KOPT-K1 (cell line): Measurements from ENCODE around the gene CDK14.

Source experiments
- H3K27ac ChIP-seq: fragments of 200-600 bp; sonication (generic); 2 replicates; pipeline ENCODE4 v1.5.1; 2016; ENCODE audit warnings: antibody characterized with exemption, mild to moderate bottlenecking, low read depth, low read length; ENCODE audit not compliant: poor library complexity, severe bottlenecking
- H3K36me3 ChIP-seq: fragments of 200-600 bp; sonication (generic); 2 replicates; pipeline ENCODE4 v1.5.1; 2017; ENCODE audit warnings: antibody characterized with exemption, mild to moderate bottlenecking, low read length, moderate library complexity; ENCODE audit not compliant: insufficient read depth
- H3K9me3 ChIP-seq: fragments of 200-600 bp; sonication (generic); 2 replicates; pipeline ENCODE4 v1.5.1; 2017; ENCODE audit warnings: antibody characterized with exemption, low read length, mild to moderate bottlenecking; ENCODE audit not compliant: insufficient read depth, poor library complexity, severe bottlenecking

CDK14 gene

GRCh38 chr7:90841759-90842429 lies 245.8 kb downstream of the CDK14 start:
- no peak overlapping the region for H3K27ac ChIP-seq
- no peaks in the 10 kb centered on the region for H3K9me3 ChIP-seq
- no peaks in the 10 kb centered on the region for H3K36me3 ChIP-seq

- no peak overlapping the region for H3K27ac ChIP-seq
- H3K36me3 ChIP-seq, result no peaks in the 10 kb centered on the region
- no peaks in the 10 kb centered on the region for H3K9me3 ChIP-seq
Measured at GRCh38 chr7:90842430-90842788, 246.3 kb downstream of the CDK14 start.

GRCh38 chr7:90843472-90843871 lies 247.4 kb downstream of the CDK14 start:
- no peaks in the 10 kb centered on the region for H3K36me3 ChIP-seq
- no peaks in the 10 kb centered on the region for H3K9me3 ChIP-seq
- H3K27ac ChIP-seq, result no peak overlapping the region

GRCh38 chr7:90844421-90844820 lies 248.3 kb downstream of the CDK14 start:
- no peaks in the 10 kb centered on the region for H3K36me3 ChIP-seq
- H3K27ac ChIP-seq, result no peak overlapping the region
- H3K9me3 ChIP-seq, result no peaks in the 10 kb centered on the region

GRCh38 chr7:90846192-90846591 lies 250.1 kb downstream of the CDK14 start:
- no peak overlapping the region for H3K27ac ChIP-seq
- no peaks in the 10 kb centered on the region for H3K9me3 ChIP-seq
- H3K36me3 ChIP-seq, result no peaks in the 10 kb centered on the region

- no peaks in the 10 kb centered on the region for H3K9me3 ChIP-seq
- no peak overlapping the region for H3K27ac ChIP-seq
- H3K36me3 ChIP-seq, result no peaks in the 10 kb centered on the region
Measured at GRCh38 chr7:90850066-90850465, 253.9 kb downstream of the CDK14 start.

- no peak overlapping the region for H3K27ac ChIP-seq
- no peaks in the 10 kb centered on the region for H3K36me3 ChIP-seq
- H3K9me3 ChIP-seq, result no peaks in the 10 kb centered on the region
Measured at GRCh38 chr7:90850471-90850870, 254.3 kb downstream of the CDK14 start.

GRCh38 chr7:90853205-90853604 lies 257.1 kb downstream of the CDK14 start:
- Histone ChIP-seq H3K9me3 (no peaks in the 10 kb centered on the region), H3K27ac (no peak overlapping the region), H3K36me3 (no peaks in the 10 kb centered on the region)

- no peaks in the 10 kb centered on the region for H3K9me3 ChIP-seq
- H3K27ac ChIP-seq, result no peak overlapping the region
Measured at GRCh38 chr7:90856351-90857070, 260.4 kb downstream of the CDK14 start.

GRCh38 chr7:90857603-90858002 lies 261.5 kb downstream of the CDK14 start:
- H3K36me3 ChIP-seq, result no peaks in the 10 kb centered on the region
- no peak overlapping the region for H3K27ac ChIP-seq
- no peaks in the 10 kb centered on the region for H3K9me3 ChIP-seq

More at GRCh38 chr7:90856351-90857070, 260.4 kb downstream of the CDK14 start:
- no peaks in the 10 kb centered on the region for H3K36me3 ChIP-seq

GRCh38 chr7:90858546-90858945 lies 262.4 kb downstream of the CDK14 start:
- Histone ChIP-seq H3K36me3 (no peaks in the 10 kb centered on the region), H3K9me3 (no peaks in the 10 kb centered on the region), H3K27ac (no peak overlapping the region)

GRCh38 chr7:90859521-90859920 lies 263.4 kb downstream of the CDK14 start:
- Histone ChIP-seq H3K9me3 (no peaks in the 10 kb centered on the region), H3K27ac (no peak overlapping the region), H3K36me3 (no peaks in the 10 kb centered on the region)

GRCh38 chr7:90864088-90864487 lies 268.0 kb downstream of the CDK14 start:
- Histone ChIP-seq H3K27ac (no peak overlapping the region), H3K36me3 (no peaks in the 10 kb centered on the region), H3K9me3 (no peaks in the 10 kb centered on the region)

GRCh38 chr7:90869335-90869734 lies 273.2 kb downstream of the CDK14 start:
- H3K36me3 ChIP-seq, result no peaks in the 10 kb centered on the region
- H3K27ac ChIP-seq, result no peak overlapping the region
- no peaks in the 10 kb centered on the region for H3K9me3 ChIP-seq

- no peaks in the 10 kb centered on the region for H3K36me3 ChIP-seq
- no peak overlapping the region for H3K27ac ChIP-seq
- H3K9me3 ChIP-seq, result no peaks in the 10 kb centered on the region
Measured at GRCh38 chr7:90876701-90877100, 280.6 kb downstream of the CDK14 start.

GRCh38 chr7:90877201-90877600 lies 281.1 kb downstream of the CDK14 start:
- H3K9me3 ChIP-seq, result no peaks in the 10 kb centered on the region
- H3K36me3 ChIP-seq, result no peaks in the 10 kb centered on the region
- H3K27ac ChIP-seq, result no peak overlapping the region
